ENCODE measurements around the gene DPP4. TPM values are rescaled to one million over a fixed set of nuclear protein-coding genes. Genes with fewer than 3 reads are reported as not detected.

Gene DPP4
- polyA plus RNA-seq, 1 donor (not counting 4 experiments of a cell fraction or from before 2014, with no cell fraction given) = 1.1 TPM

DNA sequence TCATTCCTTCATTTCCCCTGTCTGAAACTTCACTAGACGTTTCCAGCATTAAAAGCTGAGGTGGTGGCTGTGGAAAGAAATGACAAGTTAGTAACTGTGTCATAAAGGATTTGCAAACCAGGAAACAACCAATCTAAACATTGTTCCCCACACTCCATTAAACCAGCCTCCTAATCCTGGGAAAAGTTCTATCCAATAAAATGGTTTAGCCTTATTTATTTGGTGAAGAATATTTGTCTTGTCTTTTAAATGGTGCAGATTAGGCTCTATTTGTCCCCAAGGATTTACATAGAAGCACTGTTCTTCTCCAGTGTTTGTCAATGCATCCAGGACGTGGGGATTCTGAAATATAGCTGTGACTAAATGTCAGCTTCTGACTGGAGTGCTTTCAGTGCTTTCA is 10.5 kb upstream of the DPP4 start:
- DNase-seq (ENCODE audit: low read depth, low spot score) (no peak), FAIRE-seq (no peak)
- Histone ChIP-seq H3K27me3 (ENCODE audit: control insufficient read depth, extremely low read depth, insufficient read depth, low read length) (no peaks in the 10 kb centered on the region), H3K9ac (ENCODE audit: control insufficient read depth, extremely low read depth, insufficient read depth, low read length) (no peak overlapping the region), H3K79me2 (ENCODE audit: control insufficient read depth, insufficient read depth, low read length) (no peaks in the 10 kb centered on the region), H3K27ac (ENCODE audit: control insufficient read depth, insufficient read depth, low read length) (no peak overlapping the region), H4K20me1 (ENCODE audit: control insufficient read depth, extremely low read depth, insufficient read depth, low read length) (no peaks in the 10 kb centered on the region), H3K9me1 (ENCODE audit: control insufficient read depth, extremely low read depth, insufficient read depth, low read length) (no peaks in the 10 kb centered on the region), H3K4me3 (ENCODE audit: control insufficient read depth in 2 of 3, extremely low read depth in 1 of 3, insufficient read depth in 2 of 3, low read depth in 1 of 3, low read length in 3 of 3) (no peak overlapping the region), H3K36me3 (ENCODE audit: control insufficient read depth in 2 of 2, extremely low read depth in 1 of 2, insufficient read depth in 2 of 2, low read length in 2 of 2) (no peaks in the 10 kb centered on the region), H2AFZ (ENCODE audit: control insufficient read depth, low read length) (no peak overlapping the region), H3K9me3 (ENCODE audit: control insufficient read depth, low read depth, low read length) (no peaks in the 10 kb centered on the region), H3K4me1 (ENCODE audit: control insufficient read depth, extremely low read depth, insufficient read depth, low read length) (peaks cover 31% of the 10 kb centered on the region), H3K4me2 (ENCODE audit: control insufficient read depth, extremely low read depth, insufficient read depth, low read depth, low read length) (no peak overlapping the region)
- TF ChIP-seq EZH2 (IDR thresholded peaks at IDR 0.05; ENCODE audit: low read length) = no peak
- TF ChIP-seq, protein P1, sequence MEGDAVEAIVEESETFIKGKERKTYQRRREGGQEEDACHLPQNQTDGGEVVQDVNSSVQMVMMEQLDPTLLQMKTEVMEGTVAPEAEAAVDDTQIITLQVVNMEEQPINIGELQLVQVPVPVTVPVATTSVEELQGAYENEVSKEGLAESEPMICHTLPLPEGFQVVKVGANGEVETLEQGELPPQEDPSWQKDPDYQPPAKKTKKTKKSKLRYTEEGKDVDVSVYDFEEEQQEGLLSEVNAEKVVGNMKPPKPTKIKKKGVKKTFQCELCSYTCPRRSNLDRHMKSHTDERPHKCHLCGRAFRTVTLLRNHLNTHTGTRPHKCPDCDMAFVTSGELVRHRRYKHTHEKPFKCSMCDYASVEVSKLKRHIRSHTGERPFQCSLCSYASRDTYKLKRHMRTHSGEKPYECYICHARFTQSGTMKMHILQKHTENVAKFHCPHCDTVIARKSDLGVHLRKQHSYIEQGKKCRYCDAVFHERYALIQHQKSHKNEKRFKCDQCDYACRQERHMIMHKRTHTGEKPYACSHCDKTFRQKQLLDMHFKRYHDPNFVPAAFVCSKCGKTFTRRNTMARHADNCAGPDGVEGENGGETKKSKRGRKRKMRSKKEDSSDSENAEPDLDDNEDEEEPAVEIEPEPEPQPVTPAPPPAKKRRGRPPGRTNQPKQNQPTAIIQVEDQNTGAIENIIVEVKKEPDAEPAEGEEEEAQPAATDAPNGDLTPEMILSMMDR (optimal IDR thresholded peaks at IDR 0.05 in 1 of 3, IDR thresholded peaks at IDR 0.05 in 1 of 3, conservative IDR thresholded peaks at IDR 0.05 in 1 of 3; ENCODE audit: extremely low read depth in 1 of 3, insufficient read depth in 2 of 3, low read length in 3 of 3) = no peak
- dilution Hi-C loops (cut with MboI; ENCODE audit: extremely low pct_ligation_motif_present, low sequenced_read_pairs) = no loop called here

DNA sequence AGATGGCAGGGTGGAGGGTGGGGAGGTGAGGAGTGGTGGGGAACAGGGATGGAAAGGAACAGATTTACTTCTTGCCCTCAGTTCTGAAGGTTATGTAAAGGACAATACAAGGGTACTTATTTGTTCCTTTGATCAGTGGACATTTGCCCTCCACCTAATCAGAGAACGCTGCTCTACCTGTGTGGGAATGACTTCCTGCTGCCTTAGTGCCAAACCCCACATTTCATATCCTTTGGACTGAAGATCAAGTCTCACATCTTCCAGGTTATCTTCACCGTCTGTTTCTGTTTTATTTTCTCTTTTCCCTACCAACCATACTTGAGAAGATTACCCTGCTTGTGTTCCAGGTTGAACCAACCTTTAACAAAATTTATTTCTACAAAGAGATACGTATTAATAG is 8.7 kb upstream of the DPP4 start:
- H4K20me1 ChIP-seq (ENCODE audit: control insufficient read depth, extremely low read depth, insufficient read depth, low read length) = no peaks in the 10 kb centered on the region
- H3K9ac ChIP-seq (ENCODE audit: control insufficient read depth, extremely low read depth, insufficient read depth, low read length) = no peak overlapping the region
- TF ChIP-seq, protein P1 (optimal IDR thresholded peaks at IDR 0.05 in 1 of 3, IDR thresholded peaks at IDR 0.05 in 1 of 3, conservative IDR thresholded peaks at IDR 0.05 in 1 of 3; ENCODE audit: extremely low read depth in 1 of 3, insufficient read depth in 2 of 3, low read length in 3 of 3) = no peak
- no peak for TF ChIP-seq EZH2 (IDR thresholded peaks at IDR 0.05; ENCODE audit: low read length)
- H3K9me3 ChIP-seq (ENCODE audit: control insufficient read depth, low read depth, low read length) = peaks cover 6% of the 10 kb centered on the region
- DNase-seq (ENCODE audit: low read depth, low spot score) = no peak
- FAIRE-seq = no peak
- no peak overlapping the region for H2AFZ ChIP-seq (ENCODE audit: control insufficient read depth, low read length)
- dilution Hi-C loops (cut with MboI; ENCODE audit: extremely low pct_ligation_motif_present, low sequenced_read_pairs) = no loop called here
- no peak overlapping the region for H3K4me2 ChIP-seq (ENCODE audit: control insufficient read depth, extremely low read depth, insufficient read depth, low read depth, low read length)
- no peak overlapping the region for H3K4me3 ChIP-seq (ENCODE audit: control insufficient read depth in 2 of 3, extremely low read depth in 1 of 3, insufficient read depth in 2 of 3, low read depth in 1 of 3, low read length in 3 of 3)
- no peaks in the 10 kb centered on the region for H3K36me3 ChIP-seq (ENCODE audit: control insufficient read depth in 2 of 2, extremely low read depth in 1 of 2, insufficient read depth in 2 of 2, low read length in 2 of 2)
- no peaks in the 10 kb centered on the region for H3K9me1 ChIP-seq (ENCODE audit: control insufficient read depth, extremely low read depth, insufficient read depth, low read length)
- no peaks in the 10 kb centered on the region for H3K27me3 ChIP-seq (ENCODE audit: control insufficient read depth, extremely low read depth, insufficient read depth, low read length)
- no peaks in the 10 kb centered on the region for H3K79me2 ChIP-seq (ENCODE audit: control insufficient read depth, insufficient read depth, low read length)
- H3K27ac ChIP-seq (ENCODE audit: control insufficient read depth, insufficient read depth, low read length) = no peak overlapping the region
- H3K4me1 ChIP-seq (ENCODE audit: control insufficient read depth, extremely low read depth, insufficient read depth, low read length) = peaks cover 24% of the 10 kb centered on the region

Data from keratinocyte (primary cell).